GM23338 (cell line): ENCODE data around the gene CHIC2.

Source experiments
- CREB1 ChIP-seq: fragments of 250-450 bp; sonication (Bioruptor Pico); IDR thresholded peaks from 2 replicates; pipeline ENCODE4 v1.5.0; 2020; ENCODE audit warnings: low read depth, mild to moderate bottlenecking, moderate library complexity
- EZH2 ChIP-seq: fragments of 200-600 bp; sonication (generic); IDR thresholded peaks from one replicate; pipeline ENCODE4 v1.8.0; 2017; ENCODE audit warnings: antibody characterized with exemption, mild to moderate bottlenecking, low read depth; ENCODE audit not compliant: unreplicated experiment
- EZH2phosphoT487 ChIP-seq: fragments of 200-600 bp; sonication (generic); IDR thresholded peaks from one replicate; pipeline ENCODE4 v1.8.1; 2018; ENCODE audit warnings: antibody characterized with exemption; ENCODE audit not compliant: unreplicated experiment
- JUNB ChIP-seq: IDR thresholded peaks from one replicate; pipeline ENCODE4 v1.6.1; 2016; ENCODE audit warnings: antibody characterized with exemption; ENCODE audit not compliant: unreplicated experiment
- POLR2AphosphoS5 ChIP-seq: IDR thresholded peaks from 2 replicates; pipeline ENCODE4 v1.6.1; 2016; ENCODE audit warnings: antibody characterized with exemption, low read depth
- ZNF114 ChIP-seq: fragments of 250-450 bp; sonication (Bioruptor Pico); IDR thresholded peaks from 2 replicates; pipeline ENCODE4 v1.5.0; 2020; ENCODE audit warnings: mild to moderate bottlenecking, moderate library complexity
- TF ChIP-seq, protein P1 (sequence below), 2 experiments: fragments of 200-600 bp in 1 of 2; sonication (generic) in 1 of 2; conservative IDR thresholded peaks; 2 replicates each; pipeline versions ENCODE4 v1.5.1 to v1.6.1; 2016 to 2017; ENCODE audit warnings: antibody characterized with exemption in 2 of 2, low read depth in 2 of 2, mild to moderate bottlenecking in 2 of 2, moderate library complexity in 1 of 2
- TF ChIP-seq, protein P2 (sequence below): IDR thresholded peaks from one replicate; pipeline ENCODE4 v1.6.1; 2018; ENCODE audit warnings: antibody characterized with exemption; ENCODE audit not compliant: unreplicated experiment

DNA sequence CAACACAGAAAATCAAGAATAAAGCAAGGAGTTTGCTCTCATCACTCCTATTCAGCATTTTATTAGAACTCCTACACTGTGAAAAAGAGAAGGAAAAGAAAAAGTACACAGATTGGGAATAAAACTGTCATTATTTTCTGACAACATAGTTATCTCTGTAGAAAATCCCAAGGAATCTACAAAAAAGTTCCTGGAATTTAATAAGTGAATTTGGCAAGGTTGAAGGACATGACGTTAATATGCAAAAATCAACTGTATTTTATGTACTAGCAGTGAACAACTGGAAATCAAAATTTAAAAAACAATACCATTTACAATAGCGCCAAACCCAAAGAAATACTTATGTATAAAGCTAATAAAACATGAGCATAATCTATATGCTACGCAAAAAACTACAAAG, 26.3 kb downstream of the CHIC2 start:
- TF ChIP-seq EZH2phosphoT487 (no peak), POLR2AphosphoS5 (no peak), EZH2 (no peak), CREB1 (no peak), JUNB (no peak), ZNF114 (CRISPR knock-in tag) (no peak)
- TF ChIP-seq, protein P1, sequence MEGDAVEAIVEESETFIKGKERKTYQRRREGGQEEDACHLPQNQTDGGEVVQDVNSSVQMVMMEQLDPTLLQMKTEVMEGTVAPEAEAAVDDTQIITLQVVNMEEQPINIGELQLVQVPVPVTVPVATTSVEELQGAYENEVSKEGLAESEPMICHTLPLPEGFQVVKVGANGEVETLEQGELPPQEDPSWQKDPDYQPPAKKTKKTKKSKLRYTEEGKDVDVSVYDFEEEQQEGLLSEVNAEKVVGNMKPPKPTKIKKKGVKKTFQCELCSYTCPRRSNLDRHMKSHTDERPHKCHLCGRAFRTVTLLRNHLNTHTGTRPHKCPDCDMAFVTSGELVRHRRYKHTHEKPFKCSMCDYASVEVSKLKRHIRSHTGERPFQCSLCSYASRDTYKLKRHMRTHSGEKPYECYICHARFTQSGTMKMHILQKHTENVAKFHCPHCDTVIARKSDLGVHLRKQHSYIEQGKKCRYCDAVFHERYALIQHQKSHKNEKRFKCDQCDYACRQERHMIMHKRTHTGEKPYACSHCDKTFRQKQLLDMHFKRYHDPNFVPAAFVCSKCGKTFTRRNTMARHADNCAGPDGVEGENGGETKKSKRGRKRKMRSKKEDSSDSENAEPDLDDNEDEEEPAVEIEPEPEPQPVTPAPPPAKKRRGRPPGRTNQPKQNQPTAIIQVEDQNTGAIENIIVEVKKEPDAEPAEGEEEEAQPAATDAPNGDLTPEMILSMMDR (conservative IDR thresholded peaks at IDR 0.05; ENCODE audit: low read depth in 2 of 2): no peak
- TF ChIP-seq, protein P2, sequence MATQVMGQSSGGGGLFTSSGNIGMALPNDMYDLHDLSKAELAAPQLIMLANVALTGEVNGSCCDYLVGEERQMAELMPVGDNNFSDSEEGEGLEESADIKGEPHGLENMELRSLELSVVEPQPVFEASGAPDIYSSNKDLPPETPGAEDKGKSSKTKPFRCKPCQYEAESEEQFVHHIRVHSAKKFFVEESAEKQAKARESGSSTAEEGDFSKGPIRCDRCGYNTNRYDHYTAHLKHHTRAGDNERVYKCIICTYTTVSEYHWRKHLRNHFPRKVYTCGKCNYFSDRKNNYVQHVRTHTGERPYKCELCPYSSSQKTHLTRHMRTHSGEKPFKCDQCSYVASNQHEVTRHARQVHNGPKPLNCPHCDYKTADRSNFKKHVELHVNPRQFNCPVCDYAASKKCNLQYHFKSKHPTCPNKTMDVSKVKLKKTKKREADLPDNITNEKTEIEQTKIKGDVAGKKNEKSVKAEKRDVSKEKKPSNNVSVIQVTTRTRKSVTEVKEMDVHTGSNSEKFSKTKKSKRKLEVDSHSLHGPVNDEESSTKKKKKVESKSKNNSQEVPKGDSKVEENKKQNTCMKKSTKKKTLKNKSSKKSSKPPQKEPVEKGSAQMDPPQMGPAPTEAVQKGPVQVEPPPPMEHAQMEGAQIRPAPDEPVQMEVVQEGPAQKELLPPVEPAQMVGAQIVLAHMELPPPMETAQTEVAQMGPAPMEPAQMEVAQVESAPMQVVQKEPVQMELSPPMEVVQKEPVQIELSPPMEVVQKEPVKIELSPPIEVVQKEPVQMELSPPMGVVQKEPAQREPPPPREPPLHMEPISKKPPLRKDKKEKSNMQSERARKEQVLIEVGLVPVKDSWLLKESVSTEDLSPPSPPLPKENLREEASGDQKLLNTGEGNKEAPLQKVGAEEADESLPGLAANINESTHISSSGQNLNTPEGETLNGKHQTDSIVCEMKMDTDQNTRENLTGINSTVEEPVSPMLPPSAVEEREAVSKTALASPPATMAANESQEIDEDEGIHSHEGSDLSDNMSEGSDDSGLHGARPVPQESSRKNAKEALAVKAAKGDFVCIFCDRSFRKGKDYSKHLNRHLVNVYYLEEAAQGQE: no peak
